ENCODE measurements around the gene ACOT13.

- no peak for TF ChIP-seq CTCF (IDR thresholded peaks at IDR 0.05)
- TF ChIP-seq ZFX (IDR thresholded peaks at IDR 0.05; ENCODE audit: borderline replicate concordance) = no peak
Observed at GRCh38 chr6:24696097-24696496, 29.2 kb downstream of the ACOT13 start.

All from 22Rv1 (cell line).